ENCODE results near the gene ZNF827. TPM values are rescaled to one million over a fixed set of nuclear protein-coding genes. Genes with fewer than 3 reads are reported as not detected.
A peak's percentile ranks its signal among the peaks of the same experiment; 100 is the strongest.

ZNF827 gene
- total RNA-seq, 4 donors from 2014 or later, result 23.9 to 52.3 (median 29.3) TPM

GRCh38 chr4:145891958-145892357 lies 46.7 kb downstream of the ZNF827 start:
- H3K27me3 ChIP-seq, result no peaks in the 10 kb centered on the region
- peak overlapping the region in 2 of 3 donors; percentile 42 to 49 for H3K27ac ChIP-seq
- TF ChIP-seq POLR2A (IDR thresholded peaks at IDR 0.05) (no peak), CTCF (IDR thresholded peaks at IDR 0.05) (no peak)
- peaks cover 31 to 67% of the 10 kb centered on the region in 2 donors for H3K4me1 ChIP-seq
- H3K36me3 ChIP-seq, result no peaks in the 10 kb centered on the region
- WGBS, 2 donors, result 91 to 94% methylated on average over 11 of the region's 11 CpGs
- no peaks in the 10 kb centered on the region for H3K9me3 ChIP-seq
- DNase-seq, result no peak
- intact Hi-C loops (cut with DNase I), result no loop called here
- H3K4me3 ChIP-seq (replicated peaks in 1 of 3), result no peak overlapping the region

GRCh38 chr4:145890689-145891088 lies 47.9 kb downstream of the ZNF827 start:
- intact Hi-C loops (cut with DNase I), result no loop called here
- Histone ChIP-seq H3K27me3 (no peaks in the 10 kb centered on the region), H3K36me3 (peaks cover 0 to 2% of the 10 kb centered on the region in 2 donors), H3K27ac (peak overlapping the region; percentile 5 to 57 (median 19)), H3K4me1 (peaks cover 31 to 63% of the 10 kb centered on the region in 2 donors), H3K9me3 (no peaks in the 10 kb centered on the region), H3K4me3 (replicated peaks in 1 of 3) (no peak overlapping the region)
- no peak for DNase-seq
- WGBS, 2 donors, result 40 to 53% methylated on average over 3 of the region's 3 CpGs
- TF ChIP-seq POLR2A (IDR thresholded peaks at IDR 0.05) (no peak), CTCF (IDR thresholded peaks at IDR 0.05) (no peak)

GRCh38 chr4:145888393-145888792 lies 50.2 kb downstream of the ZNF827 start:
- peaks cover 0 to 5% of the 10 kb centered on the region in 2 donors for H3K36me3 ChIP-seq
- no peaks in the 10 kb centered on the region for H3K9me3 ChIP-seq
- WGBS, 2 donors, result 97 to 98% methylated on average over 2 of the region's 2 CpGs
- H3K27ac ChIP-seq, result peak overlapping the region in 2 of 3 donors; percentile 39 to 64
- peaks cover 20 to 43% of the 10 kb centered on the region in 2 donors for H3K4me1 ChIP-seq
- no peaks in the 10 kb centered on the region for H3K27me3 ChIP-seq
- no peak for DNase-seq
- H3K4me3 ChIP-seq (replicated peaks in 1 of 3), result no peak overlapping the region
- TF ChIP-seq CTCF (IDR thresholded peaks at IDR 0.05), result no peak
- TF ChIP-seq POLR2A (IDR thresholded peaks at IDR 0.05), result no peak
- intact Hi-C loops (cut with DNase I), result loop anchor here (10.0 kb wide), 1 partner anchor 46 kb away; the partner anchor contains the start of gene ZNF827

GRCh38 chr4:145887241-145887991 lies 51.2 kb downstream of the ZNF827 start:
- peak in 1 of 2 donors; percentile 17 for DNase-seq
- Histone ChIP-seq H3K4me3 (replicated peaks in 1 of 3) (no peak overlapping the region), H3K27ac (peak overlapping the region in 2 of 3 donors; percentile 39 to 64), H3K27me3 (no peaks in the 10 kb centered on the region), H3K36me3 (peaks cover 0 to 5% of the 10 kb centered on the region in 2 donors), H3K9me3 (no peaks in the 10 kb centered on the region), H3K4me1 (peaks cover 18 to 43% of the 10 kb centered on the region in 2 donors)
- 49 to 55% methylated on average over 11 of the region's 11 CpGs for WGBS, 2 donors
- TF ChIP-seq POLR2A (IDR thresholded peaks at IDR 0.05) (no peak), CTCF (IDR thresholded peaks at IDR 0.05) (no peak)
- intact Hi-C loops (cut with DNase I), result loop anchor here (10.0 kb wide), 1 partner anchor 47 kb away; the partner anchor contains the start of gene ZNF827

GRCh38 chr4:145886871-145887240 lies 51.8 kb downstream of the ZNF827 start:
- Histone ChIP-seq H3K36me3 (peaks cover 0 to 5% of the 10 kb centered on the region in 2 donors), H3K27me3 (no peaks in the 10 kb centered on the region), H3K9me3 (no peaks in the 10 kb centered on the region), H3K27ac (peak overlapping the region in 2 of 3 donors; percentile 32 to 39), H3K4me3 (replicated peaks in 1 of 3) (no peak overlapping the region), H3K4me1 (peaks cover 22 to 47% of the 10 kb centered on the region in 2 donors)
- intact Hi-C loops (cut with DNase I), result loop anchor here (10.0 kb wide), 1 partner anchor 48 kb away; the partner anchor contains the start of gene ZNF827
- peak in 1 of 2 donors; percentile 12 for DNase-seq
- TF ChIP-seq CTCF (IDR thresholded peaks at IDR 0.05) (no peak), POLR2A (IDR thresholded peaks at IDR 0.05) (no peak)

Measured in thyroid gland (tissue), 4 donors.